Esophagus mucosa (tissue), 1 donor: Measurements from ENCODE around the gene CAPNS1. TPM values are rescaled to one million over a fixed set of nuclear protein-coding genes. Genes with fewer than 3 reads are reported as not detected.
"Not testable (repeated sequence)": the region's sequence is repeated elsewhere in the genome, so short reads cannot be mapped to it uniquely, and the experiment has no call there.

Experiments
- ATAC-seq: fragments of 200-7000 bp; cut with Tn5 transposase; one replicate; pipeline ENCODE4 v1.9.1; 2020
- total RNA-seq: library from RNA; stranded (reverse); gene quantifications from one replicate; pipeline ENCODE4 v1.2.4, GENCODE V29; 2023
- donor health status: DM: yes; HTN: yes; CAD: no.

The CAPNS1 gene
- total RNA-seq, 1 donor from 2014 or later: 953 TPM

- peak; percentile 94 for ATAC-seq
Observed at GRCh38 chr19:36114721-36115452, 25.0 kb upstream of the CAPNS1 start, which contains the start of gene POLR2I. Gene POLR2I, minus strand, starts transcription at chr19:36114875. Its CDS starts 19 bp downstream, at chr19:36114856.

- ATAC-seq: peak; percentile 70
Observed at GRCh38 chr19:36115453-36116343, 24.2 kb upstream of the CAPNS1 start, which contains the start of gene TBCB. Gene TBCB, plus strand, starts transcription at chr19:36115468. Its CDS starts 93 bp downstream, at chr19:36115561.

- ATAC-seq: no peak
Observed at GRCh38 chr19:36116344-36116637, 23.6 kb upstream of the CAPNS1 start.

GRCh38 chr19:36120092-36120983, 19.5 kb upstream of the CAPNS1 start:
- ATAC-seq: no peak

GRCh38 chr19:36120984-36121358, 18.9 kb upstream of the CAPNS1 start:
- no peak for ATAC-seq

GRCh38 chr19:36121486-36122124, 18.3 kb upstream of the CAPNS1 start:
- no peak for ATAC-seq

- no peak for ATAC-seq
Observed at GRCh38 chr19:36125557-36125956, 14.3 kb upstream of the CAPNS1 start.

GRCh38 chr19:36128392-36128736, 11.5 kb upstream of the CAPNS1 start:
- ATAC-seq: peak; percentile 16

GRCh38 chr19:36131221-36131620, 8.6 kb upstream of the CAPNS1 start:
- not testable (repeated sequence) for ATAC-seq

GRCh38 chr19:36134867-36135266, 5.0 kb upstream of the CAPNS1 start:
- not testable (repeated sequence) for ATAC-seq

- peak; percentile 69 for ATAC-seq
Observed at GRCh38 chr19:36136964-36137686, 2.7 kb upstream of the CAPNS1 start.

- ATAC-seq: no peak
Observed at GRCh38 chr19:36139120-36139472, 770 bp upstream of the CAPNS1 start.

- ATAC-seq: peak; percentile 2
Observed at GRCh38 chr19:36140304-36141038, 605 bp downstream of the CAPNS1 start.

GRCh38 chr19:36141039-36141927, 1.4 kb downstream of the CAPNS1 start:
- ATAC-seq: peak; percentile 76

GRCh38 chr19:36142046-36142445, 2.2 kb downstream of the CAPNS1 start:
- ATAC-seq: no peak

- ATAC-seq: no peak
Observed at GRCh38 chr19:36142496-36142895, 2.6 kb downstream of the CAPNS1 start.

- ATAC-seq: no peak
Observed at GRCh38 chr19:36144624-36145023, 4.8 kb downstream of the CAPNS1 start.

GRCh38 chr19:36149673-36150406, 10.0 kb downstream of the CAPNS1 start:
- peak; percentile 89 for ATAC-seq

- ATAC-seq: peak; percentile 1
Observed at GRCh38 chr19:36150586-36150985, 10.7 kb downstream of the CAPNS1 start.
